ENCODE data around the gene PROZ.
"Not testable (repeated sequence)": the region's sequence is repeated elsewhere in the genome, so short reads cannot be mapped to it uniquely, and the experiment has no call there.

Gene PROZ

GRCh38 chr13:113158946-113159345, 498 bp downstream of the PROZ start:
- DNase-seq, result no peak

- DNase-seq, result no peak
Observed at GRCh38 chr13:113159701-113160100, 1.3 kb downstream of the PROZ start.

GRCh38 chr13:113160983-113161382, 2.5 kb downstream of the PROZ start:
- DNase-seq, result no peak

- DNase-seq, result no peak
Observed at GRCh38 chr13:113161433-113161832, 3.0 kb downstream of the PROZ start.

- not testable (repeated sequence) for DNase-seq
Observed at GRCh38 chr13:113161975-113162374, 3.5 kb downstream of the PROZ start.

GRCh38 chr13:113162783-113163685, 4.6 kb downstream of the PROZ start:
- DNase-seq, result no peak

GRCh38 chr13:113164492-113164891, 6.0 kb downstream of the PROZ start:
- DNase-seq, result peak; percentile 37

- DNase-seq, result no peak
Observed at GRCh38 chr13:113166266-113166665, 7.8 kb downstream of the PROZ start.

GRCh38 chr13:113166681-113167080, 8.2 kb downstream of the PROZ start:
- DNase-seq, result no peak

- no peak for DNase-seq
Observed at GRCh38 chr13:113167155-113167554, 8.7 kb downstream of the PROZ start.

- DNase-seq, result no peak
Observed at GRCh38 chr13:113167575-113167974, 9.1 kb downstream of the PROZ start.

GRCh38 chr13:113168211-113168610, 9.8 kb downstream of the PROZ start:
- DNase-seq, result no peak

- no peak for DNase-seq
Observed at GRCh38 chr13:113169277-113170272, 11.1 kb downstream of the PROZ start.

GRCh38 chr13:113170511-113170910, 12.1 kb downstream of the PROZ start:
- DNase-seq, result no peak

GRCh38 chr13:113171250-113172125, 13.0 kb downstream of the PROZ start:
- DNase-seq, result no peak

- DNase-seq, result no peak
Observed at GRCh38 chr13:113172419-113172926, 14.0 kb downstream of the PROZ start.

- peak; percentile 87 for DNase-seq
Observed at GRCh38 chr13:113176280-113176679, 17.8 kb downstream of the PROZ start.

GRCh38 chr13:113176822-113177221, 18.4 kb downstream of the PROZ start:
- no peak for DNase-seq

GRCh38 chr13:113178070-113178895, 19.8 kb downstream of the PROZ start:
- no peak for DNase-seq

- no peak for DNase-seq
Observed at GRCh38 chr13:113178896-113179167, 20.4 kb downstream of the PROZ start.

- peak; percentile 82 for DNase-seq
Observed at GRCh38 chr13:113179374-113180230, 21.2 kb downstream of the PROZ start.
